IPS-15b (cell line): Measurements from ENCODE around the gene GSS.
"Not testable (repeated sequence)": the region's sequence is repeated elsewhere in the genome, so short reads cannot be mapped to it uniquely, and the experiment has no call there.

ENCODE experiments used
- H3K27me3 ChIP-seq: one replicate; pipeline ENCODE4 v1.6.1; 2013; ENCODE audit warnings: low read length; ENCODE audit not compliant: control insufficient read depth, insufficient read depth
- H3K36me3 ChIP-seq: one replicate; pipeline ENCODE4 v1.6.1; 2013; ENCODE audit warnings: low read length; ENCODE audit not compliant: control insufficient read depth, insufficient read depth
- H3K4me1 ChIP-seq: one replicate; pipeline ENCODE4 v1.6.1; 2013; ENCODE audit warnings: mild to moderate bottlenecking, low read length; ENCODE audit not compliant: control insufficient read depth, insufficient read depth
- H3K4me3 ChIP-seq: one replicate; pipeline ENCODE4 v1.5.1; 2013; ENCODE audit warnings: low read depth, low read length
- H3K9ac ChIP-seq: one replicate; pipeline ENCODE4 v1.6.1; 2013; ENCODE audit warnings: low read depth, mild to moderate bottlenecking, low read length
- H3K9me3 ChIP-seq: one replicate; pipeline ENCODE4 v1.6.1; 2013; ENCODE audit warnings: mild to moderate bottlenecking, low read length; ENCODE audit not compliant: control insufficient read depth, insufficient read depth

The GSS gene

DNA sequence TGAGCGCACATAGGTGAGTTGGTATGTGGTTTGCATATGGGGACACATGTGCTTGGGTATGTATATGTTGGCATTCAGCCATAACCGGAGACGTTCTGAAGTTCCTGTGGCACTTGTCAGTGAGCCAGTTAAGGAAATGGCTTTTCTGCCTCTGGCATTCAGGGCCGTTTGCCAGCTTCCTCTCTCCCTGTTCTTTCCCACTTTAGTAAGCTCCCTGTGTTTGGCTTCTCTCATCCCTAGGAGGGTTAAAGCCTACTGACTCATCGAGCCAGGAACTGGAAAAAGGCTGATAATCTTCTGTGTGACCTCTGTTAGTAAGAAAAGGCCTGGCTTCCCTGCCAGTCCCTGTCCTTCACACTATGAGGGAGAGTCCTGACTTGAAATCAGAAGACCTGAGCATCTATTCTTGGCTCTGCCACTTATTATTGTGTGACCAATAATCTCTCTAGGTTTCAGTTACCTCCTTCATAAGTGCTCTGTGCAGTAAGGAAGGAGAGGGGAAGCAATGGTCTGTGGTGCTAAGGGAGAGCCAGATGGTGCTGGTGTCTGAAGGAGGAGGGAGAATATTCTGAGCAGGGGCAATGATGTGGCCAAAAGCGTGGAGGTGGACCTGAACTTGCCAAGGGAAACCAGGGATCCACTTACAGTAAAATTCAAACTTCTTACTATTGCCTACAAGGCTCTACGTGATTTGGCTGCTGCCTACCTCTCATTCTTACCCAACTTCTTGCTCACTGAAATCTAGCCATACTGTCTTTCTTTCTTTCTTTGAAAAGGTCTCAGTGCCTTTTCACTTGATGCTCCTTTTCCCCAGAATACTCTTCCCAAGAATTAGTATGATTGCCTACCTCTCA, 47.8 kb downstream of the GSS start:
- Histone ChIP-seq H3K9ac (no peak overlapping the region), H3K4me3 (no peak overlapping the region), H3K36me3 (no peaks in the 10 kb centered on the region), H3K9me3 (no peaks in the 10 kb centered on the region), H3K27me3 (no peaks in the 10 kb centered on the region), H3K4me1 (no peaks in the 10 kb centered on the region)

DNA sequence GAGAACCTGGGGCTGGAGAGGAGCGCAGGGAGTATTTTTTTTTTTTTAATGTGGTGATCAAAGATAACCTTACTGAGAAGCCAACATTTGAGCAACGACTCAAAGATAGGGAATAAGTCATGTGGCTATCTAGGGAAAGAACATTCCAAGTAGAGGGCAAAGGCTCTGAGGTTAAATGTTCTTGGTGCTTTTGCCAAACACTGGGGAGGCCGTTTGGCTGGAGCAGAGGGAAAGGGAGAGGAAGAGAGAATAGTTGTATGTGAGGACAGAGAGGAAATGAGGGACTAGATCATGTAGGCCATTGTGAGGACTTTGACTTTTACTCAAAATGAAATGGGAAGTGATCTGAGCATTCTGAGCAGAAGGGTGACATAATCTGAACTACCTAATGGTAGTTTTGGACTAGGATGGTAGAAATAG, 51.4 kb downstream of the GSS start:
- H3K4me1 ChIP-seq: no peaks in the 10 kb centered on the region
- H3K4me3 ChIP-seq: no peak overlapping the region
- H3K9ac ChIP-seq: no peak overlapping the region
- H3K27me3 ChIP-seq: no peaks in the 10 kb centered on the region
- H3K9me3 ChIP-seq: no peaks in the 10 kb centered on the region
- H3K36me3 ChIP-seq: no peaks in the 10 kb centered on the region

DNA sequence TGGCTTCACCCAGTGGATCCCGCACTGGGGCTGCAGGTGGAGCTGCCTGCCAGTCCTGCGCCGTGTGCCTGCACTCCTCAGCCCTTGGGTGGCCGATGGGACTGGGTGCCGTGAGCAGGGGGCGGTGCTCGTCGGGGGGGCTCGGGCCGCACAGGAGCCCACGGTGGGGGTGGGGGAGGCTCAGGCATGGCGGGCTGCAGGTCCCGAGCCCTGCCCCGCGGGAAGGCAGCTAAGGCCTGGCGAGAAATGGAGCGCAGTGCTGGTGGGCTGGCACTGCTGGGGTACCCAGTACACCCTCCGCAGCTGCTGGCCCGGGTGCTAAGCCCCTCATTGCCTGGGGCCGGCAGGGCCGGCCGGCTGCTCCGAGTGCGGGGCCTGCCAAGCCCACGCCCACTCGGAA, 56.9 kb downstream of the GSS start:
- not testable (repeated sequence) for H3K27me3 ChIP-seq, H3K9ac ChIP-seq, H3K36me3 ChIP-seq

DNA sequence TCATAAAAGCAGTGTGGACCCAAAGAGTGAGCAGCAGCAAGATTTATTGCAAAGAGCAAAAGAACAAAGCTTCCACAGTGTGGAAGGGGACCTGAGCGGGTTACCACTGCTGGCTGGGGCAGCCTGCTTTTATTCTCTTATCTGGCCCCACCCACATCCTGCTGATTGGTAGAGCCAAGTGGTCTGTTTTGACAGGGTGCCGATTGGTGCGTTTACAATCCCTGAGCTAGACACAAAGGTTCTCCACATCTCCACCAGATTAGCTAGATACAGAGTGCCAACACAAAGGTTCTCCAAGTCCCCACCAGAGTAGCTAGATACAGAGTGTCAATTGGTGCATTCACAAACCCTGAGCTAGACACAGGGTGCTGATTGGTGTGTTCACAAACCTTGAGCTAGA, 57.5 kb downstream of the GSS start:
- H3K4me1 ChIP-seq: not testable (repeated sequence)

More for the DNA sequence above, 56.9 kb downstream of the GSS start:
- H3K4me1 ChIP-seq, H3K9me3 ChIP-seq, H3K4me3 ChIP-seq: not testable (repeated sequence)

DNA sequence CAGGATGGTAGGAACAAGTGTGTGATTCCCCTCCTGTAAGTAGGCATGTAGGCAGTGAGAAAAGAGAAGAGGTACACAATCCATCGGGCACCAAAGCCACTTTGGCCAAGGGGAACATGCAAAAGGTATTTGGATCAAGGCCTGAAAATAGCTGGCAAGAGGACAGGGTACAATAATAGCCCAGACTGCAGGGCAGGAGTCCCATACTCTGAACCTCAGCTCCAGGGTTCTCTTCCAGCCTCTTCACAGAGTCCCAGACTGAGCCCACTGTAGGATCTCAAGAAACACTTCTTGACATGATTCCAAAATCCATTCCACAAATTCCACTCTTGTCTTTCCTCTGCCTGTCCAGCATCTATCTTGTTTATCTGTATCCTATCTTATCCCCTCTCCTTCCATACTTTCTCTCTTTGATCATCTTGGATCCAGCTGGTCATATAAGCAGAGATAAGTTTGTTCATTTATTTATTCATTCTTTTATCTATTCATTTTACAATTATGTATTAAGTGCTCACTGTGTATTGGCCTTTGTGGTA, 59.5 kb downstream of the GSS start:
- Histone ChIP-seq H3K27me3 (no peaks in the 10 kb centered on the region), H3K4me3 (no peak overlapping the region), H3K36me3 (no peaks in the 10 kb centered on the region), H3K9me3 (no peaks in the 10 kb centered on the region), H3K9ac (no peak overlapping the region), H3K4me1 (no peaks in the 10 kb centered on the region)

More for the DNA sequence above, 57.5 kb downstream of the GSS start:
- not testable (repeated sequence) for H3K9me3 ChIP-seq, H3K27me3 ChIP-seq, H3K9ac ChIP-seq, H3K4me3 ChIP-seq, H3K36me3 ChIP-seq

DNA sequence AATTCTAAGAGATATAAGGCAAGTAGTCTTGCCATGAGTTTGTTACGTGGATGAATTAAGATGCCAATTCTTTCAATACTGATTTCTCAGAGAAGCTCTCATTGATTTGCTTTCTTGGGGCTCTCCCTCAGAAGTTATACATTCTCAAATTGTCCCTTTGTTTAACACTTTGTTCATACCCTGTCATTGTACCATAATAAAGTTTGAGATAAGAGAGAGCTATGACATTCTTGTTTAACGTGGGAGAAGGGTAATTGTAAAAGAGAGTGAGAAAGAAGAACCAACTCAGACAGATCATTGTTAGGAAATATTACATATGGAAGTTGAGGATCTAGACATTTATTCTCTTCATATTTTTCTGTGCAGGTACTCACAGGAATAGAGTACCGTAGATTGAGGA, 60.1 kb downstream of the GSS start:
- no peaks in the 10 kb centered on the region for H3K9me3 ChIP-seq

DNA sequence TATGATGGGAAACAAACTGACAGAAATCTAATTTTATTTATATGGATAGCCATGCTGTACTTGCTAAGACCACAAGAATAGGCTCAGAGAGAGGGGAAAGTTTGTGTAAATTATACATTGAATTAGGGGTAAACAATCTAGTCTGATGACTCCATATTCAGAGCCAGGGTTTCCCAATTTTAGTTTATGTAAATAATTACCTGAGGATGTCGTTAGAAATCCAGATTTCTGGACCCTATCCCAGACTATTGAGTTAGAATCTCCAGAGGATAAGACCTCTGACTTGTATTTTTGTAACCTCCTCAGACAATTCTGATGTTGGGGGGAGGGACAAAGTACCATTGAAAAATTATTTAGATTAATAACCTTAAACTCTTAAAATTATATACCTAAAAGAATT, 60.9 kb downstream of the GSS start:
- no peaks in the 10 kb centered on the region for H3K27me3 ChIP-seq
- no peak overlapping the region for H3K9ac ChIP-seq
- H3K9me3 ChIP-seq: no peaks in the 10 kb centered on the region
- no peak overlapping the region for H3K4me3 ChIP-seq
- H3K4me1 ChIP-seq: no peaks in the 10 kb centered on the region
- H3K36me3 ChIP-seq: no peaks in the 10 kb centered on the region

More for the DNA sequence above, 60.1 kb downstream of the GSS start:
- no peak overlapping the region for H3K4me3 ChIP-seq
- no peaks in the 10 kb centered on the region for H3K36me3 ChIP-seq
- no peaks in the 10 kb centered on the region for H3K27me3 ChIP-seq
- no peak overlapping the region for H3K9ac ChIP-seq
- H3K4me1 ChIP-seq: no peaks in the 10 kb centered on the region

DNA sequence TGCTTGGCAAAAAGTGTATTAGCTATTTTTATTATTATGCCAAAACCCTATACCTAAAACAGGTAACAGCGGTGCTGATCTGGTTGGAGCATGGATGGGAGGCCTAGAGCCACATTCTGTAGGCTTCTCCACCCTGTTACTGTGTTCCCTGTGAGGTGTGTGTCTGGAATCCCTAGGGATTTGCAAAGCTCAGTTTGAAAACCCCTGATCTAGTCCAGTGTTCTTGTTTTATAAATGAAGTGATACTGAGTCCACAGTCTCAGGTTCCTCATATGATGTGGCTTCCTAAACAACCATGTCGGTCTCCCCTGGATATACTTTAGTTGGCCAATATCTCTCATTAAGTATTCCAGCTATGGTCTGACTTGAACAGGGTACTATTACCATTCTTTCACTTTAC, 62.9 kb downstream of the GSS start:
- Histone ChIP-seq H3K36me3 (no peaks in the 10 kb centered on the region), H3K9ac (no peak overlapping the region), H3K27me3 (no peaks in the 10 kb centered on the region), H3K9me3 (no peaks in the 10 kb centered on the region), H3K4me3 (no peak overlapping the region), H3K4me1 (no peaks in the 10 kb centered on the region)

DNA sequence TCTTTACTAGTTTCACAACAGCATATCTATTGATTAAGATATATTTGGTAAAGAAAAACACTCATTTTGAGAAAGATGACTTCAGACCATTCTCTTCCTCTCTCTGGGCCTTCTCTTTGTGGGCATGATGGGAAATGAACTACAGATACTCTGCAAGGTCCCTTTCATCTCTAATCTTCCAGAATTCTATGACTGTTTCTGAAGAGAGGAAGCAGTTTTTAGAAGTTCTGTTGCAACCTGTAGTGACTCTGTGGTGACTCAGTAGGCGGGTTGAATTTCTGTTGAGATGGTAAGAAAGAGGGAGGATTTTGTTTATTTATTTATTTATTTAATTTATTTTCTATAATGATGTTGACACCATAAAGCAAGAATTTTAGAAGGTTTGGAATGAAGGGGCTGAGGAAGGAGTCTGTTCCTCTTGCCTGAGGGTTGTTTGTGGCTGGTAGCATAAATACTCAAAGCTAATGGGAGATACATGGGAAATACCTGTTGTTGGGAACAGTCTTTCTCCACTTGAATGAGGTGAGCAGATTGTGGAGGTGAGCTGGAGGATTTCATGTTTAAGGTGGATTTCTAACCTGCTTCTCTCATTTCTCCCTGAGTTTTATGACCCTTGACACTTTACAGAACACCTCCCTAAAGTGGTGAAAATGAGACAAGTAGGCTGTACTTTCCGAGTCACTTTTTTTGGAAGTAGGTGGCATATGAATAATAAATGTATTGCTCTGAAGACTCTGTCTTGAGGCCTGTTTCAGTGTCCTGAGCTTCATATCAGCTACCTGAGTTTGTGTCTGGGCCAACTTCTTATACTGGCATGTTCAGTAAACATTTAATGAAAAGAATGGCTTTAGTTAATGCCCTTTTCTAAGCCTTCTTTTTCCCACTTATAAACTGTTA, 64.2 kb downstream of the GSS start:
- Histone ChIP-seq H3K9me3 (no peaks in the 10 kb centered on the region), H3K9ac (no peak overlapping the region), H3K4me3 (no peak overlapping the region), H3K36me3 (no peaks in the 10 kb centered on the region), H3K27me3 (no peaks in the 10 kb centered on the region), H3K4me1 (no peaks in the 10 kb centered on the region)

DNA sequence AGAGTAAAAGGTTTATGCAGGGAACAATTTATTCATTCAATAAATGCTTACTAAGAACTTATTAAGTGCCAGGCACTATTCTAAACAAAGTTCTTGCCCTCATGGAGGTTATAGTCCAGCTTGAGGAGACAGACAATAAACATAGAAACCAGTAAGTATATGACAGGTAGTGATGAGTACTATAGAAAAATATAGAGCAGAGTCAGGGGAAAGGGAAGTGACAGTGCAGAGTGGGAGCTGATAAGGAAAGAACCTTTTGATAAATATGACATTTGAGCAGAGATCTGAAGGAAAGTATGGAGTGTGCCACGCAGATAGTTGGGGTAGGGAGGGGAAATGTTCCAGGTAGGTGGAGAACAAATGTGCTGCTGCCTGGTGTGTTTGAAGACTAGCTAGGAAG, 67.1 kb downstream of the GSS start:
- H3K4me3 ChIP-seq: no peak overlapping the region

DNA sequence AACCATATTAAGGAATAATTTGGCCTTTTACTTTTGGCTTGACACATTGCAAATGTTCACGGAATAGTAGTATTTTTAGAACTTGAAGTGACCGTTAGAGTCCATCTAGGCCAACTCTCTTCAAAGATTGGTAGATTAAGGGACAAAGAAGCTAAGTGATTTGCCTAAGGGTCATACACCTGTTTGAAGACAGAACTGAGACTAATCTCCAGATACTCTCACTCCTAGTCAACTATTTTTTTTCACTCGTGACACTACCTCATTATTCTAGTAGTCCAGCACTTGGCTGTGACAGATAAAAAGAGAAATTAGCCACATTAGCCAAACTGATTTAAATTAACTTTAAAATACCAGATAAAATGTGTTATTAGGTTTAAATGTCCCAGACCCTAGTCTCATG, 68.6 kb downstream of the GSS start:
- Histone ChIP-seq H3K36me3 (no peaks in the 10 kb centered on the region), H3K9me3 (no peaks in the 10 kb centered on the region), H3K9ac (no peak overlapping the region), H3K27me3 (no peaks in the 10 kb centered on the region), H3K4me1 (no peaks in the 10 kb centered on the region), H3K4me3 (no peak overlapping the region)

More for the DNA sequence above, 67.1 kb downstream of the GSS start:
- Histone ChIP-seq H3K36me3 (no peaks in the 10 kb centered on the region), H3K9me3 (no peaks in the 10 kb centered on the region), H3K9ac (no peak overlapping the region), H3K4me1 (no peaks in the 10 kb centered on the region), H3K27me3 (no peaks in the 10 kb centered on the region)
